Body of pancreas (tissue), 4 donors: Measurements from ENCODE around the gene ACOX3. TPM values are rescaled to one million over a fixed set of nuclear protein-coding genes. Genes with fewer than 3 reads are reported as not detected.

Experiments
- ATAC-seq: fragments of 150-250 bp; one replicate; pipeline ENCODE4 v1.9.1; 2016
- DNase-seq, 4 donors: peaks; one replicate each; pipeline ENCODE4 v3.0.0-alpha.2; 2019
- H3K27ac ChIP-seq, 4 donors: fragments of 200-600 bp; sonication (generic); 1 replicate in 3 of 4; 2 replicates in 1 of 4; pipeline versions ENCODE4 v1.5.1 to v1.6.1; 2016 to 2019; ENCODE audit warnings: mild to moderate bottlenecking in 1 of 4, mixed read lengths in 1 of 4, moderate library complexity in 1 of 4
- H3K27me3 ChIP-seq, 2 donors: fragments of 200-600 bp; sonication (generic); one replicate each; pipeline ENCODE4 v1.6.0; 2016; ENCODE audit warnings: mild to moderate bottlenecking in 1 of 2
- H3K36me3 ChIP-seq, 2 donors: fragments of 200-600 bp; sonication (generic); replicated peaks in 1 of 2; 2 replicates each; pipeline ENCODE4 v1.5.1; 2016; ENCODE audit warnings: low read depth in 2 of 2; ENCODE audit not compliant: insufficient read depth in 1 of 2
- H3K4me1 ChIP-seq: fragments of 200-600 bp; sonication (generic); one replicate; pipeline ENCODE4 v1.6.0; 2016
- H3K4me3 ChIP-seq, 2 donors: fragments of 200-600 bp; sonication (generic); 1 replicate in 1 of 2; 2 replicates in 1 of 2; pipeline ENCODE4 v1.5.1; 2016 to 2019
- H3K9me3 ChIP-seq, 3 donors: fragments of 200-600 bp; sonication (generic); 1 replicate in 2 of 3; 2 replicates in 1 of 3; pipeline ENCODE4 v1.5.1; 2016
- CTCF ChIP-seq, 7 experiments: fragments of 450-650 bp in 4 of 7; fragments of 200-600 bp in 3 of 7; sonication (generic) in 3 of 7; IDR thresholded peaks; one replicate each; pipeline ENCODE4 v1.5.1; 2016 to 2019; ENCODE audit warnings: antibody characterized with exemption in 7 of 7
- POLR2A ChIP-seq, 3 donors: fragments of 450-650 bp; IDR thresholded peaks; one replicate each; pipeline ENCODE4 v1.6.1; 2016; ENCODE audit warnings: antibody characterized with exemption in 3 of 3, mild to moderate bottlenecking in 2 of 3
- WGBS, 2 donors: methylation state at CpG; one replicate each; pipeline ENCODE4 v1.1.5; 2017; 5-methylcytosine and 5-hydroxymethylcytosine counted together
- intact Hi-C: fragments of 100-400 bp; cut with DNase I; formaldehyde crosslinking; loops from one replicate; pipeline ENCODE4 v1.15.1; 2023
- small RNA-seq: library from RNA; depleted of rRNA; stranded (forward); fragments of <200 nt; gene quantifications from one replicate; pipeline ENCODE3, GENCODE V24; 2016
- total RNA-seq, 2 donors: library from RNA; depleted of rRNA; stranded (reverse); fragments of >200 nt; gene quantifications; one replicate each; pipeline ENCODE4 v1.1.0, GENCODE V29; 2016

The ACOX3 gene
- total RNA-seq, 2 donors from 2014 or later: 18.4 to 23.4 TPM

- H3K9me3 ChIP-seq: no peaks in the 10 kb centered on the region
- intact Hi-C loops: no loop called here
- no peaks in the 10 kb centered on the region for H3K27me3 ChIP-seq
- DNase-seq (no peak), ATAC-seq (no peak)
- H3K27ac ChIP-seq: no peak overlapping the region
- TF ChIP-seq CTCF (IDR thresholded peaks at IDR 0.05): no peak
- no peak for TF ChIP-seq POLR2A (IDR thresholded peaks at IDR 0.05)
- H3K36me3 ChIP-seq: no peaks in the 10 kb centered on the region
- WGBS, 2 donors: 74 to 77% methylated on average over 6 of the region's 6 CpGs
- no peak overlapping the region for H3K4me3 ChIP-seq
- H3K4me1 ChIP-seq: peaks cover 11% of the 10 kb centered on the region
Observed at GRCh38 chr4:8317474-8317873, 123.0 kb downstream of the ACOX3 start.

GRCh38 chr4:8316911-8317351 is 123.6 kb downstream of the ACOX3 start:
- WGBS, 2 donors: 87 to 92% methylated on average over 13 to 14 of the region's 15 CpGs
- intact Hi-C loops: no loop called here
- Histone ChIP-seq H3K36me3 (no peaks in the 10 kb centered on the region), H3K4me1 (peaks cover 11% of the 10 kb centered on the region), H3K4me3 (no peak overlapping the region), H3K27me3 (no peaks in the 10 kb centered on the region), H3K9me3 (no peaks in the 10 kb centered on the region), H3K27ac (no peak overlapping the region)
- peak in 1 of 4 donors; percentile 5 for DNase-seq
- ATAC-seq: no peak
- TF ChIP-seq POLR2A (IDR thresholded peaks at IDR 0.05) (no peak), CTCF (IDR thresholded peaks at IDR 0.05) (no peak)

Small RNA genes lying within 50 kb of the gene (small RNA-seq; reads per million reads assigned to genes)
- 12.5 reads per million, percentile 92 among the genes with 10 or more reads in this experiment for gene RNA5SP152

Other genes with a start within 250 kb of the ACOX3 start
- 100 to 1,000 TPM in 1 of 2 donors, 10 to 100 TPM in 1; 31.1 to 103 TPM for gene SH3TC1, start 241.4 kb downstream of the ACOX3 start, total RNA-seq
- gene HTRA3, start 171.0 kb downstream of the ACOX3 start, total RNA-seq: 10 to 100 TPM in 1 of 2 donors, 1 to 10 TPM in 1; 4.2 to 17.5 TPM
- 10 to 100 TPM; 13.2 to 60.0 TPM for gene TRMT44, start 54 bp upstream of the ACOX3 start, total RNA-seq
- not detected for gene GPR78, start 139.7 kb upstream of the ACOX3 start, total RNA-seq
- gene CPZ, start 152.0 kb upstream of the ACOX3 start, total RNA-seq: under 1 TPM; 0.66 to 0.78 TPM